Measurements from ENCODE around the gene TMEM232.

Gene TMEM232

DNA sequence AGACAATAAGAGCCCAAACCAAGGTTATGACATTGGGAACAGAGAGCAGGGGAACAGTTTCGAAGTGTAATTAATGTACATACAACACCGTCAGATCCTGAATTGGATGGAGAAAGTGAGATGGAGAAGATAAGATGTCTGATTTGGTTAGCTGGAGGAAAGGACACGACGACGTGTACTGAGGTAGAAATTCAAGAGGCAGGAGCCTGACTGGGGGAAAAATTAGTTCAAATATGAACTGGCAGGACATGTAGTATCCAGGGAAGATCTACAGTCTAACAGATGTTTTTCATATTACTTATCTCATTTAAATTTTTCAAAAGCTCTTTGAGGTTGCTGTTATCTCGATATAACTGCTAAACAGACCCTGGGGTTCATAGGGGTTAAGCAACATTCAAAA, 114.7 kb downstream of the TMEM232 start:
- peaks cover 4 to 12% (median 9%) of the 10 kb centered on the region in 11 experiments; a peak in 16 of 22 replicates for H3K9me3 ChIP-seq (replicated peaks in 1 of 11)
- H3K36me3 ChIP-seq: no peaks in the 10 kb centered on the region
- H3K27me3 ChIP-seq: no peaks in the 10 kb centered on the region
- no peaks in the 10 kb centered on the region for H3K4me1 ChIP-seq
- TF ChIP-seq Cebpa-rat (IDR thresholded peaks at IDR 0.05): no peak
- H3K9ac ChIP-seq: no peak overlapping the region
- no peak overlapping the region for H3K4me2 ChIP-seq
- H4K20me1 ChIP-seq: no peaks in the 10 kb centered on the region
- no peak overlapping the region for H3K4me3 ChIP-seq
- no peak overlapping the region for H3K27ac ChIP-seq

DNA sequence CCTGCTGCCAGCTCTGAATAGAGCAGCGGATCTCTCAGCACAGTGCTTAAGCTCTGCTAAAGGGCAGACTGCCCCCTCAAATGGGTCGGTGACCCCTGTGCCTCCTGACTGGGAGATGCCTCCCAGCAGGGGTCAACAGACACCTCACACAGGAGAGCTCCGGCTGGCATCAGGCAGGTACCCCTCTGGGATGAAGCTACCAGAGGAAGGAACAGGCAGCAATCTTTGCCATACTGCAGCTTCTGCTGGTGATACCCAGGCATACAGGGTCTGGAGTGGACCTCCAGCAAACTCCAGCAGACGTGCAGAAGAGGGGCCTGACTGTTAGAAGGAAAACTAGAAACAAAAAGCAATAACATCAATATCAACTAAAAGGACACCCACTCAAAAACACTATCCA, 131.6 kb downstream of the TMEM232 start:
- H4K20me1 ChIP-seq: no peaks in the 10 kb centered on the region
- no peaks in the 10 kb centered on the region for H3K4me1 ChIP-seq
- H3K9me3 ChIP-seq (replicated peaks in 1 of 11): peaks cover 0 to 9% (median 0%) of the 10 kb centered on the region in 11 experiments; a peak in 2 of 22 replicates
- TF ChIP-seq Cebpa-rat (IDR thresholded peaks at IDR 0.05): no peak
- no peaks in the 10 kb centered on the region for H3K36me3 ChIP-seq
- H3K4me2 ChIP-seq: no peak overlapping the region
- no peak overlapping the region for H3K27ac ChIP-seq
- H3K4me3 ChIP-seq: no peak overlapping the region
- H3K9ac ChIP-seq: no peak overlapping the region
- H3K27me3 ChIP-seq: no peaks in the 10 kb centered on the region

DNA sequence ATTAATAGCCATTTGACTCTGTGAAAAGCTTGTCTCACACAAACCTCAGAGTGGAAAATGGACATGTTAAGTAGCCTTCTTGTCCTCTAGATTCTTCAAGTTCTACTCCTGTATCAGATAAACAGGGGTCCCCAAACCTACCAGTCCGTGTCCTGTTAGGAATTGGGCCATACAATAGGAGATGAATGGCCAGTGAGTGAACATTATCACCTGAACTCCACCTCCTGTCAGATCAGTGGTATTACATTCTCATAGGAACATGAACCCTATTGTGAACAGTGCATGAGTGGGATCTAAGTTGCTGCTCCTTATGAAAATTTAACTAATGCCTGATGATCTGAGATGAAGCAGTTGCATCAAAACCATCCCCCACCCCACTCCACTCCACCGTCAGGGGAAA, 136.3 kb downstream of the TMEM232 start:
- Histone ChIP-seq H4K20me1 (no peaks in the 10 kb centered on the region), H3K9ac (no peak overlapping the region), H3K27me3 (no peaks in the 10 kb centered on the region), H3K4me1 (no peaks in the 10 kb centered on the region), H3K9me3 (replicated peaks in 1 of 11) (peaks cover 0 to 9% (median 0%) of the 10 kb centered on the region in 11 experiments; a peak in 2 of 22 replicates), H3K27ac (no peak overlapping the region), H3K4me2 (no peak overlapping the region), H3K36me3 (no peaks in the 10 kb centered on the region), H3K4me3 (no peak overlapping the region)
- TF ChIP-seq Cebpa-rat (IDR thresholded peaks at IDR 0.05): no peak

DNA sequence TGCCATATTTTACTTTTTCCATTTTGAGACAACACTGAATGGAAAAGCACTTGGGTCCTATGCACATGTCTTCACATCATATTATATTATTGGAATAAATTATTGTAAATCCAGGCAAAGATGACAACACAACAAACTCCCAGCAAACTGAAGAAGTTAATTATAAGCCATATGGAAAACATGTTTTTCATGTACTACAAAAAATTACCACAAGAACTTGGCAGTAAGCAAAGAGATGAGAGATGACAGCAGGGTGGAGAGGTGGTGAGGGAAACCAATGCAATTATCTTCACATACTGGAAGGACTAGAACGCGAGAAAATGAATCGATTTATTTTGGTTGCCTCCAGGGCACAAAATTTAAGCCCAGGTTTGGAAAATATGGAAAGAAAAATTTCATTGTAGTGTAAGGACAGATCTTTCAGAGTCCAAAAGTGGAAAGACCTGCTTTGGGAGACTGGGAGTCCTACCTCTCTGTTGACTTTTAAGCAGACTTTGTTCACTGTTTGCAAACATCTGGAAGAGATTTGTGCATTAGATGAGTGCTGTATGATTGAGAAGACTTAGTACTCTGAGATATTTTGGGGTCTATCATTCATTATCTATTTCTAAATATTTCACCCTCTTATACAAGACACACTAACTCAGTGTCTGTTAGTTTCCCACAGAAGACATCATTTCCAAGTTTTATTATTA, 138.0 kb downstream of the TMEM232 start:
- H3K9me3 ChIP-seq (replicated peaks in 1 of 11): no peaks in the 10 kb centered on the region
- H4K20me1 ChIP-seq: no peaks in the 10 kb centered on the region
- H3K4me3 ChIP-seq: no peak overlapping the region
- no peaks in the 10 kb centered on the region for H3K4me1 ChIP-seq
- no peak overlapping the region for H3K9ac ChIP-seq
- no peaks in the 10 kb centered on the region for H3K36me3 ChIP-seq
- no peaks in the 10 kb centered on the region for H3K27me3 ChIP-seq
- no peak overlapping the region for H3K27ac ChIP-seq
- TF ChIP-seq Cebpa-rat (IDR thresholded peaks at IDR 0.05): no peak
- no peak overlapping the region for H3K4me2 ChIP-seq

DNA sequence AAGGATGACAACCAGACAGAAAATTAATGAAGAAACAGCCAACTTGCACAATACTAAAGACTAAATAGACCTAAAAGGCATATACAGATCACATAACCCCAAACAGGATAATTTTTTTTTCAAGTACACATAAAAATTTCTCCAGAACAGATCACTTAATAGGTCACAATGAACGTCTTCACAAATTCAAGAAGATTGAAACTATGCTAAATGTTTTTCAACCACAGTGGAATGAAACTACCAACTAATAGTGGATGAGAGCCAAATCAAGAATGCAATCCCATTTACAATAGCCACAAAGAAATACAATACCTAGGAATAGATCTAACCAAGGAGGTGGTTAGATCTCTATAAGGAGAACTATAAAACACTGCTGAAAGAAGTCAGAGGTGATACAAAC, 145.8 kb downstream of the TMEM232 start:
- Histone ChIP-seq H3K27me3 (no peaks in the 10 kb centered on the region), H3K9me3 (replicated peaks in 1 of 11) (no peaks in the 10 kb centered on the region), H3K4me2 (no peak overlapping the region), H3K27ac (no peak overlapping the region), H3K36me3 (no peaks in the 10 kb centered on the region), H3K9ac (no peak overlapping the region), H3K4me1 (no peaks in the 10 kb centered on the region), H4K20me1 (no peaks in the 10 kb centered on the region), H3K4me3 (no peak overlapping the region)
- no peak for TF ChIP-seq Cebpa-rat (IDR thresholded peaks at IDR 0.05)

DNA sequence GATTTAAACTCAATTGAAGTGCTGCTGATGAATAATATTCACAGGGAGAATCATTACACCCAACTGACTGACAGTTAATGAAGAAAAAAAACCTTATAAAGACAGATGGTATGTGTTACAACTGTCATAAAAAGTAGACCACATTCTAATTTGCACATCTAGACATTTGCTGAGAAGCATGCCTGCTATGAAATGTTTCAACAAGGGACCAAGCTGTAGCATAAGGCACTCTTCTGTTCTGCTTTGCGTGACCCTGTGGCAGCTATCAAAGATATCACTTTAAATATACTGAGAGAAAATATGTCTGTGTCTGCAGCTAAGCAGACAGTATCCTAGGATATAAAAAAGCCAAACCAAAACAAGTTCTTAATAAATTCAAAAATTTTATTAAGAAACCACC, 153.7 kb downstream of the TMEM232 start:
- Histone ChIP-seq H3K27ac (no peak overlapping the region), H3K9me3 (replicated peaks in 1 of 11) (no peaks in the 10 kb centered on the region), H3K4me3 (no peak overlapping the region), H3K4me1 (no peaks in the 10 kb centered on the region), H4K20me1 (no peaks in the 10 kb centered on the region), H3K36me3 (no peaks in the 10 kb centered on the region), H3K4me2 (no peak overlapping the region), H3K9ac (no peak overlapping the region), H3K27me3 (no peaks in the 10 kb centered on the region)
- TF ChIP-seq Cebpa-rat (IDR thresholded peaks at IDR 0.05): no peak

DNA sequence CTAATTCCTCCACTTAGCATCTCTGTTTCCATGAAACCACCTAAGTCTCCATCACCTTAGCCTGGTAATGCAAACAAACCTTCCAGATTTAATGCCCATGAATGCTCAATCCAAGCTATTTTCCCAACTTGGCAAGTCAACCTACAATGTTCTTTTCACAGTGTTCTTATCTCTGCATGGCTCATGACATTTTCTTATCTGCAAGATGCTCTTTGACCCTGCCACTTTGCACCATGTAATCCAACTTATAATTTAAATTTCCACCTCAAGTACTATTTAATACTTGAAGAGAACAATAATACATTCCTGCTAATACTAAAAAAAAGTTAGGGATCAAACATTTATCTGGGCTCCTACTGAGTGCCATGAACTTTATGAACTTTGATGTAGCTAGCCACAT, 164.3 kb downstream of the TMEM232 start:
- no peak for TF ChIP-seq Cebpa-rat (IDR thresholded peaks at IDR 0.05)

DNA sequence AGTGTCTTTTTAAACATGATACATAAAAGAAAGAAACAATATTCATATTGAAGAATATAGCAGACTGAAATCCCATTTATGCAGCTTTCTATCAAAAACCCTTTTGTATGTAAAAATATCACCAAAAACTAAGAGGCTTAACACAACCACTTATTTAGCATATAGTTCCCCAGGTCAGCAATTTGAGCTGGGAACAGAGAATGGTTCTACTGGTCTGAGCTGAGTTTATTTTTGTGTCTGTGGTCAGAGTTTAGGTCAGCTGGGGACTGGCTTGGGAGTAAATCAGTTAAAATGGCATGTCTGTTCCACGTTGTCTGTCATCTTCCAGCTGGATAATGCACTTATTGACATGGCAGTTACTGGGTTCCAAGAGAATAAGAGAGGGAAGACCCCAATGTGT, 165.0 kb downstream of the TMEM232 start:
- no peak overlapping the region for H3K4me3 ChIP-seq
- no peaks in the 10 kb centered on the region for H3K36me3 ChIP-seq
- no peak for TF ChIP-seq Cebpa-rat (IDR thresholded peaks at IDR 0.05)
- H3K9me3 ChIP-seq (replicated peaks in 1 of 11): no peaks in the 10 kb centered on the region; a peak in 1 of 22 replicates
- no peak overlapping the region for H3K4me2 ChIP-seq
- no peak overlapping the region for H3K9ac ChIP-seq
- no peak overlapping the region for H3K27ac ChIP-seq
- H4K20me1 ChIP-seq: no peaks in the 10 kb centered on the region
- no peaks in the 10 kb centered on the region for H3K4me1 ChIP-seq
- H3K27me3 ChIP-seq: no peaks in the 10 kb centered on the region

More for the DNA sequence above, 164.3 kb downstream of the TMEM232 start:
- no peak overlapping the region for H3K9ac ChIP-seq
- no peaks in the 10 kb centered on the region for H3K27me3 ChIP-seq
- H3K9me3 ChIP-seq (replicated peaks in 1 of 11): peaks cover 0 to 3% (median 0%) of the 10 kb centered on the region in 11 experiments; a peak in 2 of 22 replicates
- no peak overlapping the region for H3K4me3 ChIP-seq
- H3K27ac ChIP-seq: no peak overlapping the region
- no peaks in the 10 kb centered on the region for H4K20me1 ChIP-seq
- H3K4me2 ChIP-seq: no peak overlapping the region
- H3K4me1 ChIP-seq: no peaks in the 10 kb centered on the region
- H3K36me3 ChIP-seq: no peaks in the 10 kb centered on the region

DNA sequence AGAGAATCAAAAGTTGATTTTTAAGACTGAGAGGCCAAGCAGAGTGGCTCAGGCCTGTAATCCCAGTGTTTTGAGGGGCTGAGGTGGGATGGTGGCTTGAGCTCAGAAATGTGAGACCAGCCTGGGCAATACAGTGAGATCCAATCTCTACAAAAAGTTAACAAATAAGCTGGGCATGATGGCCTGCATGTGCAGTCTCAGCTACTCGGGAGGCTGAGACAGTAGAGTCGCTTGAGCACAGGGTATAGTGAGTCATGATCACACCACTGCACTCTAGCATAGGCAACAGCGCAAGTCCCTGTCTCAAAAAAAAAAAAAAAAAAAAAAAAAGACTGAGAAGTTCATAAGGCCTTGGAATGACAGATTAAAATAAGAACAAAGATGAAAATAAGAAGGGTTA, 177.2 kb downstream of the TMEM232 start:
- H3K36me3 ChIP-seq: no peaks in the 10 kb centered on the region
- no peaks in the 10 kb centered on the region for H3K4me1 ChIP-seq
- no peak overlapping the region for H3K4me2 ChIP-seq
- no peak overlapping the region for H3K4me3 ChIP-seq
- no peaks in the 10 kb centered on the region for H3K27me3 ChIP-seq
- peaks cover 0 to 7% (median 0%) of the 10 kb centered on the region in 11 experiments; a peak in 2 of 22 replicates for H3K9me3 ChIP-seq (replicated peaks in 1 of 11)
- H3K27ac ChIP-seq: no peak overlapping the region
- H3K9ac ChIP-seq: no peak overlapping the region
- no peak for TF ChIP-seq Cebpa-rat (IDR thresholded peaks at IDR 0.05)
- H4K20me1 ChIP-seq: no peaks in the 10 kb centered on the region

DNA sequence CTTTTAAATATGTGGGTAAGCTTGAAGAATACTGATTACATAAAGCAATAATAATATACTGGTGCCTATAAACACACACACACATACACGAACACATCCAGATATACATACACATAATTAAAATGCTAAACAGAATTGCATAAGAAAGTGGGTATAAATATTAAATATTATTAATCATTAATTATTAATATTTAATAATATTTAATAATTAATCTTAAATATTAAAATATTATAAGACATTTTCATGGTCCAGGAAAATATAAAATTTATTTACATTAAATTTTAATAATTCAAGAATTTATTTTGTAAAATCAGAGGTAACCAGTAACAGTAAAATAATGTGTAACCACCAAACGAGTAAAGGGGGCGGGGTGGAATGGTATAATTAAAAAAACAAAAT, 178.3 kb downstream of the TMEM232 start:
- TF ChIP-seq Cebpa-rat (IDR thresholded peaks at IDR 0.05): no peak
- no peak overlapping the region for H3K4me2 ChIP-seq

More for the DNA sequence above, 178.3 kb downstream of the TMEM232 start:
- no peaks in the 10 kb centered on the region for H3K36me3 ChIP-seq
- H4K20me1 ChIP-seq: no peaks in the 10 kb centered on the region
- H3K27ac ChIP-seq: no peak overlapping the region
- no peak overlapping the region for H3K4me3 ChIP-seq
- H3K9me3 ChIP-seq (replicated peaks in 1 of 11): peaks cover 0 to 6% (median 0%) of the 10 kb centered on the region in 11 experiments; a peak in 2 of 22 replicates
- H3K9ac ChIP-seq: no peak overlapping the region
- H3K4me1 ChIP-seq: no peaks in the 10 kb centered on the region
- no peaks in the 10 kb centered on the region for H3K27me3 ChIP-seq

Measured in BLaER1 treated with 17β-estradiol and CSF1 and Interleukin-3, amounts not matched to agents 10 nM and 100 nM (cell line).